NCI-H748 (cell line): ENCODE results near the gene NR5A1.

Experiments used
- DNase-seq: peaks from one replicate; lab custom pipeline; 2025; ENCODE audit not compliant: unreplicated experiment; lab: John Stamatoyannopoulos, UW

Gene NR5A1

DNA sequence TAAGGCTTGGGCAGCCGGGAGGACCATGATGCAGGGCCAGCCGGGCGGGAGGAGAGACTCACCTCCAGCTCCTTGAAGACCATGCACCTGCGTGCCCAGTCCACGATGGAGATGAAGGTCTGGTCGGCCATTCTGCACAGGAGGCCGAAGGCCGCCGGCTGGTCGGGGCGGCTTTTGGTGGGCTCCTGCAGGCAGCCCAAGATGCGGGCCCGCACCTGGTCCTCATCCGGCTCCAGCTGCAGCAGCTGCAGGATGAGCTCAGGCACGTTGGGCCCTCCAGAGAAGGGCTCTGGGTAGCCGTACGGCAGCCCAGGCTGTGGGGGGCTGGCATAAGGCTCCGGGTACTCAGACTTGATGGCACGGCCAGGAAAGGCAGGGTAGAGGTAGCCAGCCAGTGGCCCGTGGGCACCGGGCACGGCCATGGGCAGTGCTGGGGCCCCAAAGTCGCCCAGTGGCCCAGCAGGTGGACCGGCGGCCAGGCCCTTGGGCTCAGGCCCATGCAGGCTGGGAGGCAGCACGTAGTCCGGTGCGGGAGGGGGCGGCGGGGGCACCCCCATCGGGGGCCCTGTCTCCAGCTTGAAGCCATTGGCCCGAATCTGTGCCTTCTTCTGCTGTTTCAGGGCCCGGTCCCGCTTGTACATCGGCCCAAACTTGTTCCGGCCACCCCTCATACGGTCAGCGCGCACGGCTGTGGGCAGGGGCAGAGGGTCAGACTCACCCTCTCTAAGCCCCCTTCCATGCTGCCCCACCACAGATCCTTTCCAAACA is 7.0 kb downstream of the NR5A1 start:
- DNase-seq: no peak

DNA sequence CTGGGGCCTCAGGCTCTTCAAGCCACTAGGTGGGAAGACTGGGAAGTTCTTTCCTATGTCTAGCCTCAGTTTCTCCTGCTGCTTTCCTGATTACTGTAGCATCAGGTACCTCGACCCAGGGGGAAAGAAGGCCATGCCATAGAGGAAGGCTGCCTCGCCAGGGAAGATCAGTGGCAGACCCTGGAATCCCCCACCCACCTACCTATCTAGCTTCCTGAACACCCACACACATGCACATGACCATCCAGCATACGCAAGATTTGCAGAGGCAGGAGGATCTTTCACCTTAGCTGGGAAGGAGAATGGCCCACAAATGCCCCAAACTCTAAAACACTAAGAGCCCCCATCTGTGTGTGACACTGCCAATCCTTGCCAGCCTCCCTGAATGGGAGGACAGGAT is 8.0 kb downstream of the NR5A1 start:
- DNase-seq: no peak

DNA sequence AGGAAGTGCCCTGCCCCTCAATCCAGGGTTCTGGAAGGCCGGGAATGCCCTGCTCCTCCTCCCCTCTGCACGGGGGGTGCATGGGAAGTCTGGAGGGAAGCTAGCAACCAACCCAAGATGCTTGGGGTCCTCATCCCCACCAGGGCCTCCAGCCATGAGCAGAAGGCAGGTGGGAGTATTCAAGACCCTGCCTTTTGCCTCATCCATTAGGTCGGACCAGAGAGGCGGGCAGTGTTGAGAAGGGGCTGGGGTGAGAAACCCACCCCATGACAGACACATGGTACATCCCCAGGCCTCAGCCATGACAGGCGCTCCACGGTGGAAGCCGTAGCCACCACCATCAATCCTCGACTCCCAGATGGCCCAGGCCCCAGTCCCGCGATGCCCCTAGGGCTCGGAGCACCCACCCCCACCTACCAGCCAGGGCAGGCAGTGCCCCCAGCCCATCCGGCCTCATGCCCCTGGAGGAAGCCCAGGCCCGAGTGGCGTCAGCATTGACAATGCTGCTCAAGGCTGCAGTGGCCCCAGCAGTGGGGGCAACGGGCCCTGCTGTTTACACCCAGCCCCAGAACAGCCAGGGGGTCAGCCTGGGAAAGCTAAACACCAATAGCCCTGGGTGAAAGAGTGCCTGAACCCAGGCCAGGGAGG is 8.6 kb downstream of the NR5A1 start:
- no peak for DNase-seq

DNA sequence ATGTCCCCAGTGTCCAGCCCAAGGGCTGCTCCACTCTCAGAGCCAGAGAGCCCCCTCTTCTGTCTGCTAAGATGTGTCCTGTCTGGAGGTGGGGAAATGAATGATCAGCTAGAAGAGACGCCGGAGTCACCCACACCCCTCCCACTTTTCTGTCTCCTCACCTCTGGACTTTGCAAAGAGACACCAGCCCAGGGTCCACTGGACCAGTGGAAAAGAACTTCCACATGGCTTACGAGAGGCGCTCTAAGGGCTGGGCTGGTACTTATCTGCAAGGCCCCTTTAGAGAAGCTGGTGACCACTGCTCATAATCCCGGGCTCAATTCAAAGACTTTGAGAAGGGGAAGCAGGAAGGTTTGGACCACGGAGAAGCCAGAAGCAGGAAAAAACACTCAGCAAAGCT is 9.2 kb downstream of the NR5A1 start:
- no peak for DNase-seq

DNA sequence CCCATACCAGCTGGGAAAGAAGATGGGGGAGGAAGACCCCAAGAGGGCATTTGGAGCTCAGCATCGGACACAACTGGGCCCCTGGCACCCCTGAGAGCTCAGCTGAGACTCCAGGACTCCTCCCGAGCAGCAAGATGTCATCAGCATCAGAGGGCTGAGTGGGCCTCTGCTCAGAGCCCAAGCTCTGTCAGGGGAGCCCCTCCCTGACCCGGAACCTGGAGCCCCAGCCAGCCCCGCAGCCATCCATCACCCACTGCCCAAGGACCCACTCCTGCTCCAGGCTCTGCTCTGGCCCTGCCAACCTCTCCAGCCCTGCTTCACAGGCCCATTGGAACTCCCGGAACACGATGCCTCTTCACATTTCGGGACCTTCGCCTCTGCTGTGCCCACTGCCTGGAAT is 9.8 kb downstream of the NR5A1 start:
- no peak for DNase-seq

DNA sequence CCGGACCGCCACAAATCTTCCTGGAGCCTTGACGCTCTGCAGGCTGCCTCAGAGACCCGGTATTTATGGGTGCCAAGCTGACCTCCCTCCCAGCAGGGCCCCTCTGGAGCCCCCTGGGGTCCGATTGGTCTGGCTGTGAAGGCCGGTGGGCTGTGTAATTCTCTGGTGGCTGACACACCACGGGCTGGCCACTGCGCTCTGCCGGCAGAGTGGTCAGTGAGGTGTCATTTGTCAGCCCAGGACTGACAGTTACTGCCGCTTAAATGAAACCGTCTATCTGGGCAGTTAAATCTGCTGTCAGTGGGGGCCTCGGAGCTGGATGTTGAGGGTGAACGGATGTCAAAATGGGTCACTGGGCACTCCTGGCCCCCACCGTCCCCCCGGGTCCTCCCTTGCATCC is 10.7 kb downstream of the NR5A1 start:
- no peak for DNase-seq

DNA sequence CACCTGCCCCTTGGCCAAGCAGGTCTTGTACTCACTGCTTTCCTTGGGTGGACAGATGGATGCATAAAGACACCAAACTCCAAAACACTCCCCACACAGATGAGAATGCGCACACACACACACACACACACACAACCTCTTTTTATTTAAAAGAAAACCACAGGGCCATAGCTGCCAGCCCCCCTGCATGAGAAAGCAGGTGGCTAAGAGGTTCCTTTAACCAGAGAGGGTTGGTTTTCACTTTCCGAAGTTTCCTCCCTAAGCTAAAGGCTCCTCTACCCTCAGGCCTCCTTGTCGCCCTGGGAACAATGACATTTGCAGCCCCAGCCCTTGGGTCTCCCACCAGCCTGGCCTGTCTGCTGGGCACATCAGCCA is 11.1 kb downstream of the NR5A1 start:
- DNase-seq: no peak

DNA sequence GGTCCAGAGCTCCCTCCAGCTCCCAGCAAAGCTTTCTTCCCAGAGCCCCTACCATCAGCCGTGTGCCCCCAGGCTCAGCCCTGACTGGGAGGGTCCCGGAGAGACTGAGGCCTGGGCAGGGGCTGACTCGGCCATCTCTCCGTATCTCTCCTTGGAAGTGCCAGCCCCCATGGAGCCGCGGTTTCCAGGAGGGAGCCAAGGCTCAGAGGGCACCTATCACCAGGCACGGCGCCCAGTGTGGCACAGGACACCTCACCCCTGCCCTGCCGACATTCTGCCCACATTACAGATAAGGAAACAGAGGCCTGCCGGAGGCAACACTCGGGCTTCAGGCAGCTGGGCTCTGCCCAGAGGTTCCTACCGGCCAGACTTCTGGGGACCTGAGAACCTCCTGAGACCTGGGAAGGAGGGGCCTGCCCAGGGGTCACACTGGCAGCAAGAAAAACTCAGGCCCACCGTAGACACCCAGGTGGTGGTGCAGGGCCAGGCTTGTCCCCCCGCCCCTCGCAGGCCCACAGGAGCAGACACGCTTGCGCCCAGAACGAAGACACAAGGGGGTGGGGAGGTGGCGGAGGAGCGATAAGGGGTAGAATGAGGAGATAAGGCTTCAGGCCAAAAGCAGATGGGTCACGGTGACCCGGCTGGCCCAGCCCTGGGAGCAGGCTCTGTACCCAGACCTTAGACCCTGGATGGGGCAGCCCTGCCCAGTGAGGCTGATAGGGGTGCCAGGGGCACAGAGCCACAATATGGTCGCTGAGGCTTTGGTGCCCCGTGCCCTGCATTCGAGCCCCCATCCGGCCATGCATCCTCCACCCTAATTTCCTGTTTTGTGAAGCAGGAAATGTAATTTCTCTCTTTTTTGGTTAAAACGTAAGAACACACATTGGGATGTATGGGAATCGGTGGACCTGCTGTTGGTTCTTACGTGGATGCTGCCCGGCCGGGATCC is 11.8 kb downstream of the NR5A1 start:
- no peak for DNase-seq

DNA sequence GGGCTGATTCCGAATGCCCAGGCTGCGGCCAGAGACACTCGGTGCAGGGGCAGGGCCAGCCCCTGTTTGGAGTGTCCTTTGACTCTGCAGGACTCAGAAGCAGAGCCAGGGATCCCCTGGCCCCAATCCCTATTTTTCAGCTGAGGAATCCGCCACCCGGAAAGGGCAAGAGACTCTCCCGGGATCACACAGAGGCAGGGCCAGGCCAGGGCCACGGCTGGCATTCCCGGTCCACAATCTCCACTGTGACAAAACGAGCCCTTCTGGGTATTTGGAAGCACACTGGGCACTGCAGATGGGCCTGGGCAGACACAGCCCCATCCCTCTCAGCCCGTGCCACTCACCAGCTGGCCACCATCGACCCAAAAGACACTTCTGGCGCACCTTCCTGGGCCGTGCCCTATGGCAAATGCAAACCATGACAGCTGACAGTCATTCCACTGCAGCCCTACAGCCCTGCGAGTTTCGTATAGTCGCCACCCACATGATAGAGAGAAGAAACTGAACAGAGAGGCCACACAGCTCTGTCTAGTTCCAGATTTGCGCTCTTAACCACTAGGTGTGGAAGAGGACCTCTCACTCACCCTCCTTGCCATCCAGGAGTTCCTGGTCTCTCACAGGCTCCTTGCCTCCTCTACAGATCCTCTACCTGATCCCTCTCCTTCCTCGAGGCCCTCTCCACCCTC is 13.3 kb downstream of the NR5A1 start:
- DNase-seq: no peak

DNA sequence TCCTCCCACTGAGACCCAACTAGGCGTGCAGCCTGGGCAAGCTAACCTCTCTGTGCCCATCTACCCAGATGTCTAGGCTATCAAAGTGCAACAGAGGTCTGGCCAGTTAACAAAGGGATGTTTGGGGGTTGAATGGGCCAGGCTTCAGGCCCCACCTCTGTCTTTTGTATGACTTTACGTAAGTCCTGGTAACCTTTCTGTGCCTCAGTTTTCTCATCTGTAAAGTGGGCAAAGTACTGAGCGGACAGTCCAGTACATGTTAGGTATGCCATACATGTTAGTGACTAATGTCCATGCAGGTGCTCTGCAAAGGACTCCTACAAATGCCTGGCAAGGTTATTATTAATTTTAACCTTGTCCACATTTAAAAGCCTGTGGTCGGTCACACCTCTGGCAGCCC is 14.0 kb downstream of the NR5A1 start:
- DNase-seq: no peak

DNA sequence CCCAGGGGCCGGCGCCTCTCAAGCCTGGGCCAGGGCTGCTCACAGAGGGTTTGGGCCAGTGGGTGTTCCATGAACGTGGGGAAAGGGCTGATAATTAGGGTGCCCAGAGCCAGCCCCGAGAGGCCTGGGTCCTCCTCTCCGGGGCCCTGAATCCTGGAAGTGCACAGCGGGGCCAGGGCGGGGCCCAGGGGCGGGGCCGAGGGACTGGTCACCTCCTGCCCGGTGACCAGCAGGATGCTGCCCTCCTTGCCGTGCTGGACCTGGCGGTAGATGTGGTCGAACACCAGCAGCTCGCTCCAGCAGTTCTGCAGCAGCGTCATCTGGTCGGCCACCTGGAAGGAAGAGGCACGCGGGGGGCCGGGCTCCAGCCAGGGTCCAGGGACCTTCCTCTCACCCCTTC is 14.4 kb downstream of the NR5A1 start:
- no peak for DNase-seq

DNA sequence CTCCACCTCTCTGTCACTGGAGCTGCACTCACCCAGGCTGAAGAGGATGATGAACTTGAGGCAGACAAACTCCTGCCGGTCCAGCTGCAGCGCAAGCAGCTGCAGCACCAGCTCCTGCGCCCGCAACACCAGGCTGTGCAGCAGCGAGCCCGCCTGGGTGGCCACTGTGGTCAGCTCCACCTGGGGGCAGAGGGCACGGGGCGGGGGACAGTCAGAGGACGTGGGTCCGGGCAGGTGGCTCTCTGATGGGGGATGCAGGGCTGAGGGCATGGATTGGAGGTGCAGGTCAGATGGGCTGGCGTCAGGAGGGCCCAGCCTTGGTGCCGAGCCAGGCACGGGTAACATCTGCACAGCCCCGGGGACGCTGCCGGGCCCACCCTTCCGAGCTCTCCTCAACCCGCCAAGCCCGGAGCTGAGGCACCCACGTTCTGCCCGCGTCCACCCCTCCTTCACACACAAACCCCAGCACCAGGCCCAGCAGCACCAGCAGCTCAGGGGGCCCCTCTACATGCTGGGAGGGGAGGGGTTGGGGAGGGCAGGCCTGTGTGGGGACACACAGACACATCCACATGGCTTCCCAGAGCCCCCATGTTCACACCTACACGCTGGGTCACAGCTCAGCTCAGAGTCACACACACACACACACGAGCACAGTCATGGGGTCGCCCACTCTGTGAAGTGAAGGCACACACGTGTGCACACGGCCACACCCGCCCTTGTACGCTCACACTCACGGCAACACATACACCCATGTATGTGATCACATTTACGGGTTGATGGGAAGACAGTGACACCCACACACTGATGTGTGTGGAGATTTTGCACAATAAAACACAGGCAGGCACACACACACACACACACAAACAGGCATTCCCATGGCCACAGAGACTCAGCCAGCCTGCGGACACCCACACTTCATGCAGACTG is 15.9 kb downstream of the NR5A1 start:
- DNase-seq: no peak

DNA sequence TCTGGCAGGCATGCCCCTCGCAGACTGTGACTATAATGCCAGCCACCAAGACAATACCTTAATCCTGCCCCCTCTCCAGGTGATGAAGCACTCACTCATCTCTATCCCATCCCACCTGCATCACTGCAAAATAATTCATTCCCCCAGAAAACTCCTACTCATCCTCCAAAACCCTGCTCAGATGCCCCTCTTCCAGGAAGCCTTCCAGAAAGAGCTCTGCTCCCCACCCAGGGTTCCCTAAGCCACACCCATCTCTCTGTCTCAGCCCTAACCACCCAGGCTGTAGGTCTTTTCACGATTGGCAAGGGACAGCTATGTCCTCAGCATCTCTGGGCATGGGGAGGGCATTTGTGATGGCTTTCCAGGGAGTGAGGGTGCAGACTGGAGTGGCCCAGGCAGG is 17.2 kb downstream of the NR5A1 start:
- no peak for DNase-seq

DNA sequence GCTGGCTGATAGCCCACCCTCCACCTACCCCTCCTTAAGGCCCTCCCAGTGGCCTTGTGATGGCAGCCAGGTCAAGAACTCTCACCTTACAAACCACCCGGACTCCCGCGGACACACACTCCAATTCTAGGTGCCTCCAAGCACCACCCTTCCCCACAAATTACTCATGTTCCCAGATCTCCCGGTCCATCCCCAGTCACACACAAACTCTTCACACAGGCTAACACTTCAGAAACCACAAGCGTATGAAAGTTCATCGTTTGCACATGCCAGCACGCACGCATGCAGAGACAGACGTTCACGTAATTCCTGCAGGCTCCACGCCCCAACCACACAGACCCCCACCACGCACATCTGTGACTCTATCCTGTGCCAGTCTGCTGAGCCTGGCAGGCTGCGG is 18.0 kb downstream of the NR5A1 start:
- no peak for DNase-seq

DNA sequence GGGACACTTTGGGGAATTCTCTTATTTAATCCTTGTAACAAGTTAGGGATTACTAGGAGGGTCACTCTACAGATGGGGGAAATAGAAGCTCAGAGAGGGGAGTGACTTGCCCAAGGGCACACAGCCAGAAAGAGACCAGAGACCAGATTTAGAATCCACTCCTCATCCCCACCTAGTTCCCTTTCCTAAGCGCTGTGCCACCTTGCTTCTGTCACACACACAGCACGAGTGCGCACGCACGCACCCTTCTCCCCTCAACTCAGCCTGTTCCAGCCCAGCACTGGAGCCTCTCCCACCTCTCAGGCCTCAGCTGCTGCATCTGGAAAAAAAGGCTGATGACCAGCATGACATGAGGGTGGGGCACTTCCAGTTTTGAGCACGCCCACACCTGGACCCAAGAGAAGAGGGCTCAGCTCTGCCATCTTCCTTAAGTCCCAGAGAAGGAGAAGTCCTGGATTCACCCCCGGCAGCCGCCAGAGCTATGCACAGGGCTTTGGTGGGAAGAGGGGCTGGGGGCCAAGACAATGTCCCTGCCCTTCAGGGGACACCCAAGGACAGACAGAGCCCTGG is 18.5 kb downstream of the NR5A1 start:
- DNase-seq: peak; percentile 21

DNA sequence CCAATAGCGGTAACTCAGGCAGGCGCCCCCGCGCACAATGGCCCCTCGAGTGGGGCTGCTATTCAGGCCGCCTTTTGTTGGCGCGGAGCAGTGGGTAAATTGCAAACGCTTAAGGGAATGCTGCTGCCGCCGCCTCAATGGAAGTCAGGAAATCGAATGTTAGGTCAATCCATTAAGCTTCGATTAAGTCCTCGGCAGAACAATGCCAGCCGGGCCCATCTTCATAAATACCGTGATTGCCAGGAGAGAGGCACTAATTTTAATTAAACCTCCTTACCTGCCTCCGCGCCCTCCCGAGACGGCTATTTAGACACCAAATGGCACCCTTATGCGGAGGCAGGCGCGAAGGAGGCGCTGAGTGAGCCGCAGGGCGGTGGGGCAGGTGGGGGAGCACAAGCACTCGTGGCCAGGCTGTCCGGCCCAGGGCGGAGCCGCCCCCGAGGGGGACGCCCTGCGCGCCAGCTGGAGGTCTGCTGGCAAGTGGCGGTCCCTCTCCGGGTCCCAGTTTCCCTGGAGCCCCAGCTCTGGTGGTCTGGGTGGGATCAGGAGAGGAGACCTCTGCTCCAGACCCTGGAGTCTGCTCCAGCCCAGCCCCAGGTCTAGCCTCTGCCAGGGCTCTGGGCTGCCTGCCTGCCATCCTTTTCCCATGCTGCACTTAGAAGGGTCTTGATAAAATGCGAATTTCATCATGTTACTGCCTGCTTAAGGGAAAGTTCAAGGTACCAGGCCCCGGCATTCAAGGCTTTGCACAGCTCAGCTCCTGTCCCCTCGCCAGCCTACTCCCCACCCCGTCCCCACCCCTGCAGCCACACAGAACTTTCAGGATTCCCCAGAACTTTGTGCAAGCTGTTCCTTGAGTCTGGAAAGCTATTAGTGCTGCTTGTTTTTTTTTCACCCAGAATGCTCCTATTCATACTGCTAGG is 19.7 kb downstream of the NR5A1 start:
- DNase-seq: peak; percentile 86

DNA sequence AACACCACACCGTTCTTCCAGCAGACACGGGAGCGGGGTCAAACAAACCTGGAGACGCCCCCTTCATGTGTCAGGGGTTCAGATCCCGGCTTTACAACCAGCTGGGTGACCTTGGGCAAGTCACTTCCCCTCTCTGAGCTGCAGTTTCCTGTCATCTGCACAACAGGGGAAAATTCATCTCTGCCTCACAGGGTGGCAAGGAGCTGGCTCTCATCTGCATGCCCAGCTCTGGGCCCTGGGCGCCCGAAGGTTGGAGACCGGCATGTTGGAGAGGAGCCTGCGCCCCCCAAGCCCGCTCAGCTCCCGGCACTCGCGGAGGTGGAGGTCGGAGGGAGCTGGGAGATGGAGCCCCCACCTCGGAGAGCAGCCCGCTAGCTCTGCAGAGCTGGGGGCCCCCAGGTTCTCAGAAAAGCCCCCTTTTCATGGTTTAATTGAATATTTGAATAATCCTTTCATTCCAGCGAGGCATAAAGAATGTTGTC is 20.4 kb downstream of the NR5A1 start:
- no peak for DNase-seq

DNA sequence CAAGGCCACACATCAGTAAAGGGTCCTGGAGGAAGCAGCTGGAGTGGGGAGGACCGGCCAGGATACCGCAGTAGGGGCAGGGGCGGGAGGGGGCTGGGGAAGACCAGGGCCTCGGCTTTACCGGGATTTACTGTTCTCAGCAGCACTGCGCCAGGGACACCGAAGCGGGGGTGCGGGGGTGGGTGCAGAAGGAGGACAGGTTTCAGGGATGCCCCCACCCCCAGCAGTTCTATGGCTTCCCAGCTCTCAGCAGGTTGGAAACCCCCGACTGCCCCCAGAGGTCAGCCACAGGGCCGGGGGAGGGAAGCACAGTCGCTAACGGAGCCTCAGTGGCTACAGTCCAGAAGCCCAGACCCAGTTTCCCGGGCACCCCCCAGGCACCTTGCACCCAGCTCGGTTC is 21.3 kb downstream of the NR5A1 start:
- DNase-seq: no peak

DNA sequence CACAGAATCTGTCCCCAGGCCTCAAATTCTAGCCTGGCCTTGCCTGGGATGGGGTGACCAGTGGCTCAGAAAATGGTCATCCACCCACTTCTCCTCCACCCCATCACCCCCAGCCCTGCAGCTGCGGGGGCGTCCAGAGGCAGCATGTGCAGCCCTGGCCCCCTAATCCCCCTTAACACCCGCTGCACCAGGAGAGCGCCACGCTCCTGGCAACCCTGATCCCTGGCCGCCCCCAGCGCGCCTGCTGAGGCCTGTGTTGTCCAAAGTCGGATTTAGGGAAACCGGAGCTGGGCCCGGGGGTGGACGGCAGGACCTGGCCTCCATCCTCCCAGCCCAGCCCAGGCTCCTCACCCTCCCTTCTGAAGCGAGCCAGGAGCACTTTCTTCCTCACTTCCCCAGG is 22.0 kb downstream of the NR5A1 start:
- DNase-seq: no peak
